ENCODE results near the gene GPR34.
A peak's percentile ranks its signal among the peaks of the same experiment; 100 is the strongest.
"Not testable (repeated sequence)": the region's sequence is repeated elsewhere in the genome, so short reads cannot be mapped to it uniquely, and the experiment has no call there.

The GPR34 gene

GRCh38 chrX:41693024-41693423, 4.3 kb downstream of the GPR34 start:
- DNase-seq (ENCODE audit: low read depth), result no peak

- DNase-seq (ENCODE audit: low read depth), result peak; percentile 2
Observed at GRCh38 chrX:41695426-41695825, 6.7 kb downstream of the GPR34 start.

DNA sequence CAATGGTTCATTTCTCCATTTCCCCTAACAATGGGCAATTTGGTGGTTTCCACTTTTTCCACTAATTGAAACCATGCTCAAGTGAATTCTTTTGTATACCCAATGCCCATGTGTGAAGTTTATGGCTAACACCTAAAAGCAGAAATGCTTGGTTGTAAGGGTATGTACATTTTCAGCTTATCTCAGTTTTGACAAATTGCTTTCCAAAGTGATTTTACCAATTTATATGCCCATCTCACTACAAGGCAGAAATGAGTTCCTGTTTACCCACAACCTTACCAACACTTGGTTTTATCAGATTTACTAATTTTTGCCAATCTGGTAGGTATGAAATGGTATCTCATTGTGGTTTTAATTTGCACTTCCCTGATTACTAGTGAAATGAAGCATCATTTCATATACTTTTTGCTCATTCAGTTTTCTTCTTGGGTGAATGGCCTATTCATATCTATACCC, 14.8 kb downstream of the GPR34 start:
- DNase-seq (ENCODE audit: low read depth), result no peak

DNA sequence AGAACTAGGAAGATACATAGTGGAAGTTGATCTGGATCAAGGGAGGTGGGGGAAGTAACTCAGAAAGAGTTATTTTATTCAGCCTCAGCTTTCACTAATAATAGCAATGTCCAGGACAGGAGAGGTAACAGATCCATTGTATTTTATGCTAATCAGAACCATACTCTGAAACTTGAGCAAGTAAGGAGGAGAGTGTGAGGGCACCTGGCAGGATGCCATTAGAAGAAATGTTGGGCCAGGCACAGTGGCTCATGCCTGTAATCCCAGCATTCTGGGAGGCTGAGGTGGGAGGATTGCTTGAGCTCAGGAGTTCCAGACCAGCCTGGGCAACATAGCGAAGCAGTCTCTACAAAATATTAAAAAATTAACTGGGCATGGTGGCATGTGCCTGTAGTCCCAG, 16.3 kb downstream of the GPR34 start:
- no peak for DNase-seq (ENCODE audit: low read depth)

GRCh38 chrX:41705680-41706374, 17.1 kb downstream of the GPR34 start:
- DNase-seq (ENCODE audit: low read depth), result no peak

DNA sequence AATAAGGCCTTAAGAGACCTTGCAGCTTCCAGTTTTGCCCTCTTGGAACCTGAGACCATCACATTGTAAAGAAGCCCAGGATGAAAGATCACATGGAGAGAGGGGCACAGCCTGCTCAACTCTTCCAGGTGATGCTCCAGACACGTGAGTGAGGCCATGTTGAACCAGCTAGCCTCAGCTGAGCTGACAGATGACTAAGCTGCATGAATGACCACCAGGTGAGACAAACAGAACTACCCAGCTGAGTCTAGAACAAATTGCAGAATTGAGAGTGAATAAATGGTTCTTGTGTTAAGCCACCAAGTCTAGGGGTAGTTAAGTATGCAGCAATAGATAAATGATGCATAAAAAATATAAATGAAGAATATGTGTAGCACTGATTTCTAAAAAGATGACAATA, 18.4 kb downstream of the GPR34 start:
- no peak for DNase-seq (ENCODE audit: low read depth)

- DNase-seq (ENCODE audit: low read depth), result no peak
Observed at GRCh38 chrX:41708486-41708885, 19.7 kb downstream of the GPR34 start.

DNA sequence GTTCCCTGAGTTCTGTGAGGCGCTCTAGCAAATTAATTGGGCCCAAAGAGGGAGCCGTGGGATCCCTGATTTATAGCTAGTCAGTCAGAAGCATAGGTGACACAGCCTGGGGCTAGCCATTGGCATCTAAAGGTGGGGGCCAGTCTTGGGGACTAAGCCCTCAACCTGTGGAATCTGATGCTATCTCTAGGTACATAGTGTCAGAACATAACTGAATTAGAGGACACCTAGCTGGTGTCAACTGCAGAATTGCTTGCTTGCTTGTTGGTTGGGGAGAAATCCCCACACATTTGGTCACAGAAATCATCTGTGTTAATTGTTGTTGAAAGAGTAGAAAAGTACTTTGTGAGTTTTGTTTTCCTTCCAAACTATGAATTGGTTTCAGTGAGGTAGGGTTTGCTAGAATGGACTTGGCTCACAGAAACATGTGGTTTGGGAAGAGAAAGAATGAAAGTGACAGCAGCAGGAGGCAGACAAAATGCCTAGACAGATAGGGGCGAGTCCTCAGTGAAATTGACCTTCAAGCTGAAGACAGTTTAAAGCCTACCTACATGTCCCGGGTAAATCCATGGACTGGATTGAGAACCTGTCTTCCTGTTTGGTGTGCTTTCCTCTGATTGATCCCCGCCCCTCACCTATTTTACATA, 22.4 kb downstream of the GPR34 start:
- DNase-seq (ENCODE audit: low read depth), result no peak

DNA sequence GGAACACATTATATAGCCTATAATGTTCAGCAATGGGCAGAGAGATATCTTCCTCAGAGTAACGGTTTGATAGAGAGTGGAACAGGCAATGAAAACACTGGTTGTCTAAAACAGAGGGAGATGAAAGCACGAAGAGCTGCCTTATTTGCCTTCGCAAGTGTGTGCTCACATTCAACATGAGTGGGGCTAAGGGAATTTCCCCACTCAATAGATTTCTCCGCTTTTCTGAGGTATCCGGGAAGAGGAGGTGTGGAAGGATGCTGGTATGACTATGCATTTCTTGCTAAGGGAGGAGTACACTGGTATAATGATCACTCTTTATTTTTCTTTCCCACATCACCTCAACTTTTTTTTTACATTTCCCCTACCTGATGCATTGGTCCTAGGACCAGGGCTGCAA, 27.4 kb downstream of the GPR34 start:
- DNase-seq (ENCODE audit: low read depth), result no peak

- no peak for DNase-seq (ENCODE audit: low read depth)
Observed at GRCh38 chrX:41716767-41717473, 28.1 kb downstream of the GPR34 start.

DNA sequence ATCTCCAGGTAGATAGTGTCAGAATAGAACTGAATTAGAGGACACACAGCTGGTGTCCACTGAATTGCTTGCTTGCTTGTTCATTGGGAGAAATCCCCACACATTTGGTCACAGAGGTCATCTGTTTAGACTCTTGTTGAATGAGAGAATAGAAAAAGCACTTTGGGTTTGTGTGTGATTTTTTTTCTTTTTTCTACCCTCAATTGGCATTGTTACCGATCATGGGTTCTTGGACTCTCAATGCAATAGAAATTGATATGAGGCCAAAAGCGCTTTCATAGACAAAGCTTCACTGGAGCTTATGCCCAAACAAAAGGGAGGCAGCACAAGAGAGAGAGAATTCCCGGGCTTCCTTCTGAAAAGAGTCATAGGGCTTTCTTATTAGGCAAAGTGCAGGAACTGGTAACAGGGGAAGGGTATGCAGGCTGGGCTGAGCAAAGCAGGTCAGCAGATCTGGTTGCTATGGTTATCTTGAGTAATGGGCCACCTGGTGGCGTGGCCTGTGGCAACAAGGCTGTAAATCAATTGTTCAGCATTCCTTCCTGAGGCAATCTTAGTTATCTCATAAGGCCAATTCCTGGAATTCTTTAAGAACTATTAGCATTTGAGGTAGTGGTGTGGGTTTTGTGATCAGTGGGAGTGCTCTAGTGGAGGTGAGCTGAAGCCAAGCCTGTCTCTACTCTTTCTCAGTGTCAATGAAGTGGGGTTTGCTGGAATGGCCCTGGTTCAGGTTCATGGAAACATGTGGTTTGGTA, 29.9 kb downstream of the GPR34 start:
- DNase-seq (ENCODE audit: low read depth), result no peak

GRCh38 chrX:41719610-41720009, 30.8 kb downstream of the GPR34 start:
- not testable (repeated sequence) for DNase-seq (ENCODE audit: low read depth)

- peak; percentile 19 for DNase-seq (ENCODE audit: low read depth)
Observed at GRCh38 chrX:41720125-41720779, 31.5 kb downstream of the GPR34 start.

GRCh38 chrX:41721590-41721989, 32.8 kb downstream of the GPR34 start:
- DNase-seq (ENCODE audit: low read depth), result no peak

DNA sequence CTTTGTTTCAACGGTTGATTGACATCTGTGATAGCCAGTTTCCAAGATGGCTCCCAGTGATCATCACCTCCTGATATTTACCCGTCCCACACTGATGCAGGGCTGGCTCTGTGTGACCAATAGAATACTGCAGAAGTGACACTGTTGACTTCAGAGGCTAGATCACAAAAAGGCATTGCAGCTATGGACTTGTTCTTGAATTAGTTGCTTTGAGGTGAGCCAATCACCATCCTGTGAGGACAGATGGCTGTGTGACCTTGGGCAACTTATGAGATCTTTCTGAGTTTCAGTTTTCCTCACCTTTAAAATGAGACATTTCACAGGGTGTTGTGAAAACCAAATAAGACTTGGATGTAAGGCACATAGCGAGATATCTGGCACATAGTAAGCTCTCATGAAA, 33.4 kb downstream of the GPR34 start:
- no peak for DNase-seq (ENCODE audit: low read depth)

GRCh38 chrX:41722816-41723618, 34.2 kb downstream of the GPR34 start:
- no peak for DNase-seq (ENCODE audit: low read depth)

DNA sequence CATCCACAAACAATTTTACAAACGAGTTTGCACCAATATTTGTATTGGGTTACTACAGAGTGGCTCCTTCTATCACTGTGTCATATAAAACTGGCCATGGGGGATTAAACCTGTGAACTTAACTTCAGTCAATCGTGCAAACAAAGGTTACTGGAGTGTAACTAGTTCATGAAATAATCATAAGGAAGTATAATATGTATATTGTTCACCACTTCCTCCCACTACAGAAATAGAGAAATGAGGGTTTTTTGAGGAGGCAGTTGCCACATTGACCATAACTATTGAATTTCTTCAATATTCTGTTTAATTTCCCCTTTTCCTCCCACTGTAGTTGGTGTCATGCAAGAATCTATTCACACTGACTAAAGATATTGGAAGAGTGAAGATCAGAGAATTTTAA, 35.1 kb downstream of the GPR34 start, which contains the start of gene GPR82:
Gene GPR82, plus strand, starts transcription at position 356 of the 400 bp plus-strand sequence. CDS start 2,846 bp downstream, outside the sequence.
- DNase-seq (ENCODE audit: low read depth), result no peak

GRCh38 chrX:41728125-41728524, 39.4 kb downstream of the GPR34 start:
- DNase-seq (ENCODE audit: low read depth), result no peak

DNA sequence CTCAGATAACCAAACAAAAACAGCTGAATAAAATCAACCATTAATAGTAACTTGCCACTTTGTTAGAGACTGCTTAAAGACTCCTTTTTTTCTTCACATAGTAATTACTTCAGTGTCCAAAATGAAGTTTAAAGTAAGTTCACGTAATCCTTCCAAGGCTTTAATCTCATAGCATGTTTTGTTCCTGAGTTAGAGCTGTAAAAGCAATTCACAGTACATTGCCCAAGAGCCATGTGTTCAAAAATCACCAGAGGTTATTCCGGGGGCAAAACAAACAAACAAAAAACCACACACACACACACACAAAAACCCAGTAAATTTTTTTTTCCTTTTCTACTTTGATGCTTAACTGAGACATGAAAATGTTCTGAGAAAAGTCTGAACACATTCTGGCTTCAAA, 41.3 kb downstream of the GPR34 start:
- no peak for DNase-seq (ENCODE audit: low read depth)

GRCh38 chrX:41732260-41732659, 43.5 kb downstream of the GPR34 start:
- no peak for DNase-seq (ENCODE audit: low read depth)

GRCh38 chrX:41733939-41734338, 45.2 kb downstream of the GPR34 start:
- DNase-seq (ENCODE audit: low read depth), result no peak
